Measurements from ENCODE around the gene CDC25B.

DNA sequence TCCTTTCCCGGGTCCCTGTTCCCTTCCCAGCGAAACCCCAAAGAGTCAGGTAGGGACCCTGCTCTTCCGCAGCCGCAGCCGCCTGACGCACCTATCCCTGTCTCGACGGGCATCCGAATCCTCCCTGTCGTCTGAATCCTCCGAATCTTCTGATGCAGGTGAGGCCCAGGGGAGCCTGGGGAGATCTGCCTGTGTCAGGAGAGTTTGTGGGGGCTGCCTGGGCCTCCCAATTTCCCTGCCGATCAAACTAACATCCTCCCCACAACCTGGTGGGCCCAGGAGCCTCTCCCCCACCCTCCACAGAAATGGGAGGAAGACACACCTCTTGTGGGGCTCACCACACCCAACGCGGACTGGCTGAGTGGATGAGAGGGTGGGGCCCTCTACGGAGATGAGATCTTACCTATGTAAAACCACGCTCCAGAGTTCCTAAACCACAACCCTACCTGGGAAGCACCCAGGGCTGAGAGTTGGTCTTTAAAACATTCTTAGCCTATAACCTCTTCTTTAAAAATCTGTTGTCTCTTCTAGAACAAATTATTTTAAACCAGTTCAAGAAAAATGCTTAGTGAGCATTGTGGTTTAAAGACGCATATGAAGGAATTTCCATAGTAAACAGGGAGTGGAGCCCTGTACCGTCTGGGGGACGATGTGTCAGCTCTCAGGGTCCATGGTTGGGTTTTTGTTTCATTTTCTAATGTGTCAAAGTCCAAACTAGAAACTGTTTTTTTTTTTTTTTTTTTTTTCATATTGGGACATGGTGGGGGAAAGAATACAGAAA lies 1.7 kb downstream of the CDC25B start:
- TF ChIP-seq POLR2AphosphoS5 (IDR thresholded peaks at IDR 0.05) (no peak), CTCF (IDR thresholded peaks at IDR 0.05) (no peak), POLR2A (IDR thresholded peaks at IDR 0.05) (no peak)

Data from breast epithelium (tissue), 3 donors.